GM12873 (cell line): Measurements from ENCODE around the gene TRIP11.

Experiments
- TF ChIP-seq, protein P1 (sequence below): IDR thresholded peaks from 2 replicates; pipeline ENCODE4 v1.5.1; 2012; ENCODE audit warnings: low read depth, mild to moderate bottlenecking, moderate library complexity, low read length, control low read depth; ENCODE audit not compliant: insufficient read depth; ENCODE audit errors: missing control alignments

TRIP11 gene

GRCh38 chr14:91947475-91948184, 92.2 kb downstream of the TRIP11 start, which contains the start of gene FBLN5:
Gene FBLN5 (minus strand): TSS chr14:91947694. CDS start chr14:91947229, 465 bp downstream.
- TF ChIP-seq, protein P1, sequence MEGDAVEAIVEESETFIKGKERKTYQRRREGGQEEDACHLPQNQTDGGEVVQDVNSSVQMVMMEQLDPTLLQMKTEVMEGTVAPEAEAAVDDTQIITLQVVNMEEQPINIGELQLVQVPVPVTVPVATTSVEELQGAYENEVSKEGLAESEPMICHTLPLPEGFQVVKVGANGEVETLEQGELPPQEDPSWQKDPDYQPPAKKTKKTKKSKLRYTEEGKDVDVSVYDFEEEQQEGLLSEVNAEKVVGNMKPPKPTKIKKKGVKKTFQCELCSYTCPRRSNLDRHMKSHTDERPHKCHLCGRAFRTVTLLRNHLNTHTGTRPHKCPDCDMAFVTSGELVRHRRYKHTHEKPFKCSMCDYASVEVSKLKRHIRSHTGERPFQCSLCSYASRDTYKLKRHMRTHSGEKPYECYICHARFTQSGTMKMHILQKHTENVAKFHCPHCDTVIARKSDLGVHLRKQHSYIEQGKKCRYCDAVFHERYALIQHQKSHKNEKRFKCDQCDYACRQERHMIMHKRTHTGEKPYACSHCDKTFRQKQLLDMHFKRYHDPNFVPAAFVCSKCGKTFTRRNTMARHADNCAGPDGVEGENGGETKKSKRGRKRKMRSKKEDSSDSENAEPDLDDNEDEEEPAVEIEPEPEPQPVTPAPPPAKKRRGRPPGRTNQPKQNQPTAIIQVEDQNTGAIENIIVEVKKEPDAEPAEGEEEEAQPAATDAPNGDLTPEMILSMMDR, result no peak

DNA sequence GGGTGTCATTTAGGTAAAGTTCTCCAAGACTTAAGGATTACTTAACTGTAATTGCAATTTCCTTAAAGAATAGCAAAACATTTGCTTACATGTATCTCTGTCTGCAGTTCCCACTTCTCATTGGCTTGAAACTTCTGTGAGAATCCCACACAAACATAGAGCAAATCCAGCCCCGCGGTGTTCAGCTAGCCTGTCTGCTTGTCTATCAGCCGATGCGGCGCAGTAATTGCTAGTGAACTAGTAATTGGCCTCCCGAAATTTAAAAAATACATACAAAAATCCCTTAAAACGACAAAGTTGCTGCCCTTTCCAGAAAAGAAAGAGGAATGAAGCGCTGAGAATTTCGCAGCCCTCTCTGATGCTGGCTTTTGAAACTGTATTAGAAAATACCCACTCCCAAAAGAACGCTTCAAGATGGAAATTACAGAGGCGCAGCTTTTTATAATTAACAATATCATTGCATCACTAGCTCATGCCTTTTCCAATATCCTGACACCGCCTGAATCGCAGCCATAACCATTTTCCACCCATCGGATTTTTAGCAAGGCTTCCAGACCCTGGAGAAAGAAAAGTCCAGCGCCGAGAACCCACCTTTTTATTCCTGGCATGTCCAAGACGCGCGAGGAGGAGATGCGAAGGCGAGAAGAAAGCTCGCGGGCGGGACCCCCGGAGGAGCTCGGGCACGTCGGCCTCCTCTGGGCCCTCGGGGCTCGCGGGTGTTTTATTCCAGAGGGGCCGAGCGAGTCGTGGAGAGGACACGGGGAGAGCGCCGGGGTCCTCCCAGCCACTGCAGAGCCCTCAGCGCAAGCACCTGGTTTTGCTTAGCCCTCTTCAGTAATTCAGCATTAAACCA, 93.0 kb downstream of the TRIP11 start:
- TF ChIP-seq, protein P1, result no peak

DNA sequence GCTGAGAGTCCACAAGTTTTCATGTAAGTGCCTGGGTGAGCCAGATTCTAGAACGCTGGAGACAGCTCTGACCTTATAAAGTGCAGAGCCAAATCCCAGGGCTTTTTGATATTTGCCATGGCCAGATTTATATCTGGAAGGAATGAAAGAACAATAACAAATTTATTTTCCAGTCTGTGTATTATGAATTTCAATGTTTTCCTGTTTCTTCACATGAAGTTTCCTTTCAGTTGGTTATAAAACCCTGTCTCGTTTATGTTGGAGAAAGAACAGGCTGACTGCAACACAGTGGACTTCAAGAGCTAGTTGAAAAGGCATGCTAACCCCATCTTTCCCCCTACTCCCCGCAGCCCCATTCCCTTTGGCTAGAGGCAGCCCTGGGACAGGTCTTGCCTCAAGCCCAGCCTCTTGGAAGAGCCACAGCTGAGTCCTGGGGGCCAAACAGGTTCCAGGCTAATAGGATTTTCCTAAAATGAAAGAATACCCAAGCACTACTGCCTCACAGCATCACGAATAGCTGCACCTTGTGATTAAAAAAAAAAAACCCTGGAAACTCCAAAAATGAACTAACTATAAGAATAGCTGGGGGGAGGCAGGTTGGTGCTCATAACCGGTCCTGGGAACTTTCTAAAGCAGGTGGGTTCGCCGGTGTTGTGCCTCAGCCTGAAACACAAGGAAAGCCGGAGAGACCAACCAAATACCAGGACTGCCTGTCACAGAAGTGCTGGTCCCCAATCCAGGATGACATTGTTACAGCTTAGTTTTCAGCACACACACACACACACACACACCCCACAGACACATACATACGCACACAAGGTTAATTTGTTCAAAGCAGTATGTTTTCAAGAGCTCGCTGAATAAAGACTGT, 93.9 kb downstream of the TRIP11 start:
- TF ChIP-seq, protein P1, result no peak

- TF ChIP-seq, protein P1, result no peak
Measured at GRCh38 chr14:91942946-91943345, 96.9 kb downstream of the TRIP11 start.

- TF ChIP-seq, protein P1, result no peak
Measured at GRCh38 chr14:91942128-91942527, 97.7 kb downstream of the TRIP11 start.

- TF ChIP-seq, protein P1, result no peak
Measured at GRCh38 chr14:91940209-91940608, 99.7 kb downstream of the TRIP11 start.
